ENCODE results near the gene CLEC17A.
A peak's percentile ranks its signal among the peaks of the same experiment; 100 is the strongest.
"Not testable (repeated sequence)": the region's sequence is repeated elsewhere in the genome, so short reads cannot be mapped to it uniquely, and the experiment has no call there.

CLEC17A gene

GRCh38 chr19:14584372-14584771 lies 1.5 kb downstream of the CLEC17A start:
- DNase-seq: not testable (repeated sequence)

GRCh38 chr19:14585187-14585586 lies 2.3 kb downstream of the CLEC17A start:
- peak in 1 of 2 experiments; percentile 48 for DNase-seq

- peak in 1 of 2 experiments; percentile 27 for DNase-seq
These were observed 6.5 kb downstream of the CLEC17A start for GRCh38 chr19:14589433-14589832.

DNA sequence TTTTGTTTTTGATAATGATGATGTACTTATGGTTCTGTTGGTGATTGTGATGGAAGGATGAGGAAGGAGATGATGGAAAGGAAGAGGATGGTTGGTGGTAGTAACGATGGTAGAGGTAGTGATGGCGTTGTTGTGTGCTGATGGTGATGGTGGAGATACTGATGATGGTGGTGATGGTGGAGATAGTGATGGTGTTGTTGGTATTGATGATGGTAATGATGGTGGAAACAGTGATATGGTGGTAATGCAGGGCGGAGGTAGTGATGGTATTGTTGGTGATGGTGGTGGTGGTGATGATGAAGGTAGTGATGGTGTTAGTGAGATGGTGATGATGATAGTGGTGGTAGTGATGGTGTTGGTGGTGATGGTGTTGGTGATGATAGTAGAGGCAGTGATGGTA lies 12.7 kb downstream of the CLEC17A start:
- no peak for DNase-seq

GRCh38 chr19:14599548-14600147 lies 16.8 kb downstream of the CLEC17A start:
- no peak for DNase-seq

DNA sequence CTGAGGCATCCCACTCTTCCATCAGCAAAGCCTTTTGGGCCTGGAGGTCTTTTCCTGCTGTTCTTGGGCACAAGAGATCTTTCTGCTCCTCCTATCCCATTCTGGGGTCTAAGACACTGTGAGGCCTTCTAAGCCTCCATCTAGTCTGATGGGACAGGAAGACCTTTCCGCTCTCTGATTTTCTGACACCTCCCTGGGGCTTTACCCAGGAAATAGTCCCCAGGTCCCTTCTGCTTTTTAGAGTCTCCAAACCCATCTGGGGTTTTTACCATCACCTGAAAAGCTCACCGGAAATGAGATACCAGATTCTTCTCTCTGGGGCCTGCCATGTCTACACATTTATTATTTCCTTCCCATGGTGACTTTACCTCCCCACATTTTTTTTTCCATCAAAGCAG lies 21.1 kb downstream of the CLEC17A start:
- DNase-seq: no peak

- no peak for DNase-seq
These were observed 23.7 kb downstream of the CLEC17A start for GRCh38 chr19:14606627-14607026.

GRCh38 chr19:14611051-14611450 lies 28.2 kb downstream of the CLEC17A start:
- DNase-seq: no peak

GRCh38 chr19:14612242-14612641 lies 29.4 kb downstream of the CLEC17A start:
- DNase-seq: not testable (repeated sequence)

DNA sequence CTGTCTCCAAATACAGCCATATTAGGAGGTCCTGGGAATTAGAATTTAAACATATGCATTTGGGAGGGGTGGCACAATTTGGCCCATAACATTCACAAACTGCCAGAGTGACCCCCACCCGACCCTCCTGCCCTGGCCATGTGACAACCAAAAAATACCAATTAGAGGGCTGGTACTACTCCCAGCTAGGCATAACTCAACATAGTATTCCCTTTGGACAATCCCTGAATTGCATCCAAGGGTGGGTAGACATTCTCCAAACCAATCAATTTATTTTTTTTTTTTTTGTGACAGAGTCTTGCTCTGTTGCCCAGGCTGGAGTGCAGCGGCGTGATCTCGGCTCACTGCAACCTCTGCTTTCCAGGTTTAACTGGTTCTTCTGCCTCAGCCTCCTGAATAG lies 29.8 kb downstream of the CLEC17A start:
- DNase-seq: no peak

- not testable (repeated sequence) for DNase-seq
These were observed 30.7 kb downstream of the CLEC17A start for GRCh38 chr19:14613399-14614098.

- DNase-seq: no peak
These were observed 31.2 kb downstream of the CLEC17A start for GRCh38 chr19:14614099-14614412.

DNA sequence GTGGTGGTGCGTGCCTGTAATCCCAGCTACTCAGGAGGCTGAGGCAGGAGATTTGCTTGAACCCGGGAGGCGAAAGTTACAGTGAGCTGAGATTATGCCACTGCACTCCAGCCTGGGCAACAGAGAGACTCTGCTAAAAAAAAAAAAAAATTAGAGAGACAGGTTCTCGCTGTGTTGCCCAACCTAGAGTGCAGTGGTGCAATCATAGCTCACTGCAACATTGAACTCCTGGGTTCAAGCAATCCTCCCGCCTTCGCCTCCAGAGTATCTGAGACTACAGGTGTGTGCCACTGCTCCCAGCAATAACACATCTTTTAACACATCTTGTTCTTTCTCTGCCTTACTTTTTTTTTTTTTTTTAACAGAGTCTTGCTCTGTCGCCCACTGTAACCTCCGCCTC lies 32.7 kb downstream of the CLEC17A start:
- DNase-seq: no peak

- no peak for DNase-seq
These were observed 33.5 kb downstream of the CLEC17A start for GRCh38 chr19:14616407-14616806.

- DNase-seq: no peak
These were observed 36.5 kb downstream of the CLEC17A start for GRCh38 chr19:14619404-14619803.

- not testable (repeated sequence) for DNase-seq
These were observed 41.6 kb downstream of the CLEC17A start for GRCh38 chr19:14624491-14624890.

GRCh38 chr19:14629557-14629956 lies 46.7 kb downstream of the CLEC17A start:
- no peak for DNase-seq

GRCh38 chr19:14632286-14632685 lies 49.4 kb downstream of the CLEC17A start:
- no peak for DNase-seq

DNA sequence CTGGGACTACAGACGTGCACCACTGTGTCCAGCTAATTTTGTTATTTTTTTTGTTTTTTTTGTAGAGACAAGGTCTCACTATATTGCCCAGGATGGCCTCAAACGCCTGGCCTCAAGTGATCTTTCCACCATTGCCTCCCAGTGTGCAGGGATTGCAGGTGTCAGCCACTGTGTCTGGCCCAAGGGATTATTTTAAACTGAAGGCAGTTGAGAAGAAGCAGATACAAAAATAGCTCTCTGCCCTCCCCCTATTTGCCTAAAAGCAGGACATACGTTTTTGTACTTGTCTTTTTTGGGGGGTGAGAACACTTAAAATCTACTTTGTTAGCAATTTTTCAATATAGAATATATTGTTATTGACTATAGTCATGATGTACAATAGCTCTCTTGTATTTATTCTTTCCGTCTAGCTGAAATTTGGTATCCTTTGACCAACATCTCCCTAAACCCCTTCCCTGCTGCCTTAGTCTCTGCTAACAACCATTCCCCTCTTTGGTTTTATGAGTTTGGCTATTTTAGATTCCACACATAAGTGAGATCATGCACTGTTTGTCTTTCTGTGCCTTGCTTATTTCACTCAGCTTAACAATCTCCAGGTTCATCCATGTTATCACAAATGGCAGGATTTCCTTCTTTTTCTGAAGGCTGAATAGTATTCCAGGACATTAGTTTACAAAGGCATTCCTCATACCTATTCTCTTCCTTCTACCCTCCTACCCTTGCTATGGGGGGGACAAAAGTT lies 56.8 kb downstream of the CLEC17A start:
- no peak for DNase-seq

- no peak for DNase-seq
These were observed 65.6 kb downstream of the CLEC17A start for GRCh38 chr19:14648506-14648905.

- no peak for DNase-seq
These were observed 66.1 kb downstream of the CLEC17A start for GRCh38 chr19:14649020-14649419.

DNA sequence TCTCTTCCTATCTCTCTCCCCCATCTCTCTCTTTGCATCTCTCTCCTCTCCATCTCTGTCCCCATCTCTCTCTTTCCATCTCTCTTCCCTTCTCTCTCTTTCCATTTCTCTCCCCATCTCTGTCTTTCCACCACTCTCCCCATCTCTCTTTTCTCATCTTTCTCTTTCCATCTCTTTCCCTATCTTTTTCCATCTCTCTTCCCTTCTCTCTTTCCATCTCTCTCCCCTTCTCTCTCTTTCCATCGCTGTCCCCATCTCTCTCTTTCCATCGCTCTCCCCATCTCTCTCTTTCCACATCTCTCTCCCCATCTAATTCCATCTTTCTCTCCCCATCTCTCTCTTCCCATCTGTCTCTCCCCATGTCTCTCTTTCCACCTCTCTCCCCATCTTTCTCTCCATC lies 67.3 kb downstream of the CLEC17A start:
- DNase-seq: no peak

DNA sequence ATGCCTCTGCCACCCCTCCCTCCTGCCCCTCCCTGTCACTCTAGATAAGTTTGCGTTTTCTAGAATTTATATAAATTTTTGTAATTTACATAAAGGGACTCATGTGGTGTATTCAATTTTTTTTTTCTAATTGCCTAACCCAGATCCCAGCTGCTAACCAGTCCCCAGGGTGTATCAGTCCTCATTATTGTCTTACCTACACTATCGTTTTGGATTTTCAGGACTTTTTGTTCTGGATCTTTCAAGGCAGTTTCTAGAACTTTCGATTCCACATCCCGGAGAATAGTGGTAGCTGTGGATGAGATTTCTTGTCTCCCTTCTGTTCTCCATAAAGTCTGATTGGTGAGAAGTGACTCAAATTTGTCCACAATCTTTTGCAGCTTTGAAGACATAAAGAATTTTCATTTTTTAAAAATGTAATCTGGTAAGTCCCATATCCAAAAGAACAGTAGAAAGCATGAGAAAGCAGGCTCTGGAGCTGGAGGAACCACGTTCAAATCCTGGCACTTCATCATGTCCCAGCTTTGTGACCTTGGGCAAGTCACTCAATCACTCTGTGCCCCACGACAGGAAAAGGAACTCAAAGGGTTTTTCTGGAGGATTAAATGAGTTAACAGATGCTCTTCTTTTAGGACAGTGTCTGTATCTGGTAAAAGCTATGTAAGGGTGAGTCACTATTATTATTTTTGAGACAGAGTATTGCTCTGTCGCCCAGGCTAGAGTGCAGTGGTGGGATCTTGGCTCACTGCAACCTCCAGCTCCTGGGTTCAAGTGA lies 72.1 kb downstream of the CLEC17A start:
- DNase-seq: no peak

Measured in stimulated activated CD4-positive, alpha-beta T cell treated with anti-CD3 and anti-CD28 coated beads, Interleukin-4, amount 100 ng/mL, for 4 hours (primary cell).